Loucy (cell line): ENCODE measurements around the gene CYP2C8.

Experiments used
- H2AFZ ChIP-seq: fragments of 200-600 bp; sonication (generic); 2 replicates; pipeline ENCODE4 v1.6.0; 2016; ENCODE audit warnings: antibody characterized with exemption, mild to moderate bottlenecking, low read length, moderate library complexity
- H3F3A ChIP-seq: fragments of 200-600 bp; 2 replicates; pipeline ENCODE4 v1.6.0; 2016; ENCODE audit warnings: antibody characterized with exemption, low read depth, mild to moderate bottlenecking
- H3K27me3 ChIP-seq: fragments of 200-600 bp; sonication (generic); 2 replicates; pipeline ENCODE4 v1.6.1; 2014; ENCODE audit warnings: low read length, mild to moderate bottlenecking; ENCODE audit not compliant: insufficient read depth, poor library complexity, severe bottlenecking
- H3K36me3 ChIP-seq: fragments of 200-600 bp; sonication (generic); 2 replicates; pipeline ENCODE4 v1.6.1; 2016; ENCODE audit warnings: low read length; ENCODE audit not compliant: insufficient read depth
- H3K4me1 ChIP-seq: fragments of 200-600 bp; sonication (generic); 2 replicates; pipeline ENCODE4 v1.5.1; 2014; ENCODE audit warnings: low read length, mild to moderate bottlenecking; ENCODE audit not compliant: insufficient read depth, poor library complexity, severe bottlenecking
- H3K4me2 ChIP-seq: fragments of 200-600 bp; sonication (generic); 2 replicates; pipeline ENCODE4 v1.6.0; 2014; ENCODE audit warnings: antibody characterized with exemption, low read length, low read depth, mild to moderate bottlenecking; ENCODE audit not compliant: poor library complexity, severe bottlenecking
- H3K4me3 ChIP-seq: fragments of 200-600 bp; sonication (generic); 2 replicates; pipeline ENCODE4 v1.5.1; 2014; ENCODE audit warnings: low read length, mild to moderate bottlenecking, mixed read lengths; ENCODE audit not compliant: poor library complexity, severe bottlenecking
- H3K79me2 ChIP-seq: fragments of 200-600 bp; sonication (generic); 2 replicates; pipeline ENCODE4 v1.6.1; 2014; ENCODE audit warnings: low read length; ENCODE audit not compliant: insufficient read depth
- H3K9ac ChIP-seq: fragments of 200-600 bp; sonication (generic); 2 replicates; pipeline ENCODE4 v1.6.0; 2014; ENCODE audit warnings: mild to moderate bottlenecking, low read depth, low read length, moderate library complexity; ENCODE audit not compliant: poor library complexity, severe bottlenecking
- H3K9me2 ChIP-seq: fragments of 200-600 bp; sonication (generic); replicated peaks from 2 replicates; pipeline ENCODE4 v1.6.1; 2016; ENCODE audit warnings: low read depth, low read length, mixed read lengths
- H3K9me3 ChIP-seq: fragments of 200-600 bp; sonication (generic); 2 replicates; pipeline ENCODE4 v1.6.1; 2014; ENCODE audit warnings: mild to moderate bottlenecking, antibody characterized with exemption, low read length, low read depth; ENCODE audit not compliant: insufficient read depth
- H4K20me1 ChIP-seq: fragments of 200-600 bp; sonication (generic); 2 replicates; pipeline ENCODE4 v1.6.0; 2014; ENCODE audit warnings: antibody characterized with exemption, low read length, mild to moderate bottlenecking; ENCODE audit not compliant: insufficient read depth, poor library complexity, severe bottlenecking
- CTCF ChIP-seq: fragments of 200-600 bp; sonication (generic); conservative IDR thresholded peaks from 2 replicates; pipeline ENCODE4 v1.5.1; 2014; ENCODE audit warnings: mild to moderate bottlenecking, antibody characterized with exemption, low read length
- EZH2phosphoT487 ChIP-seq: fragments of 200-600 bp; IDR thresholded peaks from 2 replicates; pipeline ENCODE4 v1.6.1; 2018; ENCODE audit warnings: antibody characterized with exemption, mild to moderate bottlenecking, moderate library complexity, borderline replicate concordance

CYP2C8 gene

GRCh38 chr10:95056744-95057363 is 12.4 kb downstream of the CYP2C8 start:
- Histone ChIP-seq H3K4me2 (no peak overlapping the region), H4K20me1 (no peaks in the 10 kb centered on the region), H2AFZ (no peak overlapping the region), H3F3A (no peaks in the 10 kb centered on the region), H3K27me3 (no peaks in the 10 kb centered on the region), H3K9me3 (no peaks in the 10 kb centered on the region), H3K9me2 (no peaks in the 10 kb centered on the region), H3K9ac (no peak overlapping the region), H3K4me3 (no peak overlapping the region), H3K4me1 (no peaks in the 10 kb centered on the region), H3K36me3 (no peaks in the 10 kb centered on the region), H3K79me2 (no peaks in the 10 kb centered on the region)
- TF ChIP-seq EZH2phosphoT487 (no peak), CTCF (no peak)

GRCh38 chr10:95049919-95050318 is 19.4 kb downstream of the CYP2C8 start:
- TF ChIP-seq CTCF (no peak), EZH2phosphoT487 (no peak)
- Histone ChIP-seq H2AFZ (no peak overlapping the region), H3K36me3 (no peaks in the 10 kb centered on the region)

GRCh38 chr10:95048206-95048605 is 21.1 kb downstream of the CYP2C8 start:
- no peak overlapping the region for H2AFZ ChIP-seq
- H3F3A ChIP-seq, result no peaks in the 10 kb centered on the region
- no peak overlapping the region for H3K4me3 ChIP-seq
- H3K27me3 ChIP-seq, result no peaks in the 10 kb centered on the region
- H3K9me2 ChIP-seq, result no peaks in the 10 kb centered on the region
- no peaks in the 10 kb centered on the region for H4K20me1 ChIP-seq
- no peaks in the 10 kb centered on the region for H3K79me2 ChIP-seq
- no peak overlapping the region for H3K9ac ChIP-seq
- no peaks in the 10 kb centered on the region for H3K36me3 ChIP-seq
- H3K4me2 ChIP-seq, result no peak overlapping the region
- H3K4me1 ChIP-seq, result no peaks in the 10 kb centered on the region
- TF ChIP-seq EZH2phosphoT487, result no peak
- no peaks in the 10 kb centered on the region for H3K9me3 ChIP-seq

More at GRCh38 chr10:95049919-95050318, 19.4 kb downstream of the CYP2C8 start:
- no peaks in the 10 kb centered on the region for H3K79me2 ChIP-seq
- H3K9ac ChIP-seq, result no peak overlapping the region
- H3K27me3 ChIP-seq, result no peaks in the 10 kb centered on the region
- H3K9me2 ChIP-seq, result no peaks in the 10 kb centered on the region
- no peak overlapping the region for H3K4me2 ChIP-seq
- no peaks in the 10 kb centered on the region for H3K9me3 ChIP-seq
- H3K4me3 ChIP-seq, result no peak overlapping the region
- H4K20me1 ChIP-seq, result no peaks in the 10 kb centered on the region
- H3F3A ChIP-seq, result no peaks in the 10 kb centered on the region
- H3K4me1 ChIP-seq, result no peaks in the 10 kb centered on the region

- H3K27me3 ChIP-seq, result no peaks in the 10 kb centered on the region
- TF ChIP-seq EZH2phosphoT487, result no peak
- no peak for TF ChIP-seq CTCF
- no peaks in the 10 kb centered on the region for H3K79me2 ChIP-seq
These were observed 30.0 kb downstream of the CYP2C8 start for GRCh38 chr10:95039281-95039680.

More at GRCh38 chr10:95039281-95039680, 30.0 kb downstream of the CYP2C8 start:
- Histone ChIP-seq H3K9ac (no peak overlapping the region), H3F3A (no peaks in the 10 kb centered on the region), H3K9me2 (no peaks in the 10 kb centered on the region), H3K36me3 (no peaks in the 10 kb centered on the region), H3K4me3 (no peak overlapping the region), H3K9me3 (no peaks in the 10 kb centered on the region), H2AFZ (no peak overlapping the region), H3K4me1 (no peaks in the 10 kb centered on the region), H3K4me2 (no peak overlapping the region), H4K20me1 (no peaks in the 10 kb centered on the region)
